ENCODE measurements around the gene FRRS1L. TPM values are rescaled to one million over a fixed set of nuclear protein-coding genes. Genes with fewer than 3 reads are reported as not detected.

Gene FRRS1L
- total and polyA plus RNA-seq, 2 of the 4 experiments (the other 2 are of a cell fraction): under 0.01 to 0.05 TPM

- H2AK9ac ChIP-seq (replicated peaks; ENCODE audit: low read depth, low read length, poor library complexity): no peak overlapping the region
- H3K4me2 ChIP-seq (ENCODE audit: low read depth, low read length): peak overlapping the region; percentile 24
- H4K8ac ChIP-seq (ENCODE audit: low read depth in 2 of 2, low read length in 2 of 2): peak overlapping the region in 1 of 2 experiments; percentile 22; a peak in 2 of 4 replicates
- BruUV-seq (replicated peaks): no TSS peak
- WGBS, 2 experiments (ENCODE audit: extremely low coverage in 2 of 2, insufficient read length in 1 of 2): no CpG with 5 or more reads among the region's 4 CpGs
- peaks cover 3% of the 10 kb centered on the region for H3K36me3 ChIP-seq (ENCODE audit: control insufficient read depth, insufficient read depth, low read length)
- H3K9me3 ChIP-seq (ENCODE audit: control insufficient read depth, insufficient read depth, low read length): no peaks in the 10 kb centered on the region
- peaks cover 18% of the 10 kb centered on the region for H3K4me1 ChIP-seq (ENCODE audit: control insufficient read depth, insufficient read depth, low read length)
- peaks cover 48 to 82% of the 10 kb centered on the region in 2 experiments for H3K79me1 ChIP-seq (ENCODE audit: low read depth in 1 of 2, low read length in 2 of 2)
- H2BK120ac ChIP-seq (ENCODE audit: low read depth, low read length): peak overlapping the region; percentile 31; the same call in 1 of the 2 replicates
- no peak overlapping the region for H2AK5ac ChIP-seq (ENCODE audit: low read depth, low read length)
- in situ Hi-C loops (cut with MboI; ENCODE audit: low sequenced_read_pairs) (no loop called here), intact Hi-C loops (cut with micrococcal nuclease) (no loop called here), dilution Hi-C loops (cut with HindIII; ENCODE audit: low sequenced_read_pairs, unreplicated experiment) (no loop called here)
- peak overlapping the region; percentile 15; the same call in 1 of the 2 replicates for H2BK20ac ChIP-seq (ENCODE audit: low read depth, low read length)
- peak overlapping the region; percentile 62 for H2BK5ac ChIP-seq (ENCODE audit: low read depth, low read length, poor library complexity, severe bottlenecking)
- no peak overlapping the region for H3K9ac ChIP-seq (ENCODE audit: low read depth, low read length)
- H3K27ac ChIP-seq (ENCODE audit: insufficient read depth, low read length): peak overlapping the region; percentile 70; the same call in 1 of the 2 replicates
- no peak for TF ChIP-seq MXI1 (IDR thresholded peaks at IDR 0.05; ENCODE audit: borderline replicate concordance, low read depth, low read length)
- no peak for TF ChIP-seq CEBPB (IDR thresholded peaks at IDR 0.05; ENCODE audit: low read depth, low read length)
- no peak for TF ChIP-seq RFX5 (IDR thresholded peaks at IDR 0.05; ENCODE audit: low read depth, low read length)
- peak; percentile 39 for TF ChIP-seq CTCF (conservative IDR thresholded peaks at IDR 0.05; ENCODE audit: low read depth, low read length)
- TF ChIP-seq SMC3 (IDR thresholded peaks at IDR 0.05; ENCODE audit: low read depth, low read length): peak; percentile 40; the same call in 1 of the 2 replicates
- TF ChIP-seq NFE2L2 (IDR thresholded peaks at IDR 0.05; ENCODE audit: low read depth, low read length): peak; percentile 99
- peak; percentile 89 for TF ChIP-seq MAFK (IDR thresholded peaks at IDR 0.05; ENCODE audit: low read depth, low read length)
- TF ChIP-seq RAD21 (IDR thresholded peaks at IDR 0.05; ENCODE audit: low read length): peak; percentile 37
- no peak for TF ChIP-seq BHLHE40 (IDR thresholded peaks at IDR 0.05; ENCODE audit: low read depth, low read length)
- TF ChIP-seq POLR2A (IDR thresholded peaks at IDR 0.05; ENCODE audit: low read depth, low read length): no peak
- TF ChIP-seq ELK1 (IDR thresholded peaks at IDR 0.05; ENCODE audit: borderline replicate concordance, low read depth, low read length): no peak
- no peak for TF ChIP-seq USF2 (IDR thresholded peaks at IDR 0.05; ENCODE audit: low read depth, low read length)
- peak overlapping the region; percentile 7; the same call in 2 of the 3 replicates for H2BK15ac ChIP-seq (ENCODE audit: low read depth, low read length)
- DNase-seq: peak; percentile 65
- H2AFZ ChIP-seq (replicated peaks; ENCODE audit: low read length, poor library complexity): no peak overlapping the region
- no peaks in the 10 kb centered on the region for H3K27me3 ChIP-seq (ENCODE audit: control insufficient read depth, insufficient read depth, low read length)
- H4K5ac ChIP-seq (ENCODE audit: low read depth, low read length): 0 out of 2 replicates have a peak overlapping the region, but pooled peaks have one; percentile 12
- peaks cover 27% of the 10 kb centered on the region for H4K20me1 ChIP-seq (ENCODE audit: insufficient read depth, low read length)
- H3K23ac ChIP-seq (ENCODE audit: low read depth, low read length): peak overlapping the region; percentile 28; the same call in 1 of the 2 replicates
- H3K14ac ChIP-seq (replicated peaks; ENCODE audit: low read depth, low read length): no peak overlapping the region
- CTCF ChIA-PET: interaction anchor here (0.6 kb wide), 1 partner anchor 8 kb away, joined by 3 read pairs; no protein-coding TSS in a partner anchor
- H3K4ac ChIP-seq (ENCODE audit: low read depth, low read length): peak overlapping the region; percentile 46; the same call in 1 of the 2 replicates
- POLR2A ChIA-PET (ENCODE audit: unreplicated experiment): no interaction called here
- peak overlapping the region; percentile 40; the same call in 1 of the 2 replicates for H3K56ac ChIP-seq (ENCODE audit: extremely low read depth, insufficient read depth, low read length)
- peak overlapping the region; percentile 28 for H3K18ac ChIP-seq (ENCODE audit: low read depth, low read length)
- no peak overlapping the region for H3K4me3 ChIP-seq (ENCODE audit: insufficient read depth, low read depth, low read length)
- peak; percentile 70 for ATAC-seq (ENCODE audit: low read depth)
- H4K91ac ChIP-seq (ENCODE audit: insufficient read depth, low read depth, low read length): no peak overlapping the region
- peaks cover 21% of the 10 kb centered on the region for H3K9me1 ChIP-seq (ENCODE audit: insufficient read depth, low read length)
Measured at GRCh38 chr9:109098171-109098959, 68.7 kb downstream of the FRRS1L start.

All from IMR-90 (cell line).